Measurements from ENCODE around the gene SFXN5.
"Not testable (repeated sequence)": the region's sequence is repeated elsewhere in the genome, so short reads cannot be mapped to it uniquely, and the experiment has no call there.

The SFXN5 gene

GRCh38 chr2:73069041-73069854, 2.3 kb downstream of the SFXN5 start:
- Histone ChIP-seq H3K27me3 (ENCODE audit: insufficient read depth, low read length) (no peaks in the 10 kb centered on the region), H3K4me2 (ENCODE audit: low read length) (peak overlapping the region; percentile 97), H3K27ac (ENCODE audit: low read depth, low read length, poor library complexity, severe bottlenecking) (no peak overlapping the region), H3K36me3 (ENCODE audit: insufficient read depth, low read length) (no peaks in the 10 kb centered on the region), H2AFZ (ENCODE audit: low read length) (no peak overlapping the region), H3K9me3 (ENCODE audit: low read length) (no peaks in the 10 kb centered on the region), H4K20me1 (ENCODE audit: insufficient read depth, low read length) (no peaks in the 10 kb centered on the region), H3K4me1 (ENCODE audit: insufficient read depth, low read length, severe bottlenecking) (peaks cover 21% of the 10 kb centered on the region), H3K9me2 (ENCODE audit: low read depth, low read length) (no peaks in the 10 kb centered on the region), H3K4me3 (ENCODE audit: low read depth, low read length, poor library complexity, severe bottlenecking) (peak overlapping the region; percentile 93), H3F3A (ENCODE audit: insufficient read depth, low read length) (no peaks in the 10 kb centered on the region), H3K9ac (ENCODE audit: low read length) (peak overlapping the region; percentile 81; the same call in 1 of the 2 replicates), H3K79me2 (ENCODE audit: insufficient read depth, low read length) (no peaks in the 10 kb centered on the region)
- no peak for TF ChIP-seq EZH2 (IDR thresholded peaks at IDR 0.05; ENCODE audit: borderline replicate concordance, low read length)
- TF ChIP-seq, protein P1, sequence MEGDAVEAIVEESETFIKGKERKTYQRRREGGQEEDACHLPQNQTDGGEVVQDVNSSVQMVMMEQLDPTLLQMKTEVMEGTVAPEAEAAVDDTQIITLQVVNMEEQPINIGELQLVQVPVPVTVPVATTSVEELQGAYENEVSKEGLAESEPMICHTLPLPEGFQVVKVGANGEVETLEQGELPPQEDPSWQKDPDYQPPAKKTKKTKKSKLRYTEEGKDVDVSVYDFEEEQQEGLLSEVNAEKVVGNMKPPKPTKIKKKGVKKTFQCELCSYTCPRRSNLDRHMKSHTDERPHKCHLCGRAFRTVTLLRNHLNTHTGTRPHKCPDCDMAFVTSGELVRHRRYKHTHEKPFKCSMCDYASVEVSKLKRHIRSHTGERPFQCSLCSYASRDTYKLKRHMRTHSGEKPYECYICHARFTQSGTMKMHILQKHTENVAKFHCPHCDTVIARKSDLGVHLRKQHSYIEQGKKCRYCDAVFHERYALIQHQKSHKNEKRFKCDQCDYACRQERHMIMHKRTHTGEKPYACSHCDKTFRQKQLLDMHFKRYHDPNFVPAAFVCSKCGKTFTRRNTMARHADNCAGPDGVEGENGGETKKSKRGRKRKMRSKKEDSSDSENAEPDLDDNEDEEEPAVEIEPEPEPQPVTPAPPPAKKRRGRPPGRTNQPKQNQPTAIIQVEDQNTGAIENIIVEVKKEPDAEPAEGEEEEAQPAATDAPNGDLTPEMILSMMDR (IDR thresholded peaks at IDR 0.05; ENCODE audit: low read length) = no peak

DNA sequence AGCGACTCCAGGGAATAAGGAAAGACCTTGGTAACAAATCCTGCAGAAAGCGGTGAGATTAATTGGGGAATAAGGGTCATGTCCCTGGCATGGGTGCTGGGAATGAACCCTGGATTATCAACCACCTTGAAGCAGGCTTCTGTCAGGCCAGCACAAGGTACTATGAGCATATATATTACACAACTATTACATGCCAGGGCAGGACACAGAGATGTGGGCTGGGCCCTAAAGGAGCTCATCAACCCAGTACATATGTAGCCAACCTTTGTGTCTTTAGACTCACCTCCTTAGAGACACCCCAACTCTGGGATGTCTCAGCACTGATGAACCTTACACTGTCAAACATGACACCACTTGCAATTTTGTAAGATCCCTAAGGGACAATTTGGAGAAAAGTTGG, 3.4 kb downstream of the SFXN5 start:
- Histone ChIP-seq H3K4me1 (ENCODE audit: insufficient read depth, low read length, severe bottlenecking) (peaks cover 21% of the 10 kb centered on the region), H3K9ac (ENCODE audit: low read length) (no peak overlapping the region), H3K4me2 (ENCODE audit: low read length) (no peak overlapping the region), H3K36me3 (ENCODE audit: insufficient read depth, low read length) (no peaks in the 10 kb centered on the region), H2AFZ (ENCODE audit: low read length) (no peak overlapping the region), H3K9me3 (ENCODE audit: low read length) (no peaks in the 10 kb centered on the region), H3K27me3 (ENCODE audit: insufficient read depth, low read length) (no peaks in the 10 kb centered on the region), H3F3A (ENCODE audit: insufficient read depth, low read length) (no peaks in the 10 kb centered on the region), H3K79me2 (ENCODE audit: insufficient read depth, low read length) (no peaks in the 10 kb centered on the region), H4K20me1 (ENCODE audit: insufficient read depth, low read length) (no peaks in the 10 kb centered on the region), H3K9me2 (ENCODE audit: low read depth, low read length) (no peaks in the 10 kb centered on the region), H3K4me3 (ENCODE audit: low read depth, low read length, poor library complexity, severe bottlenecking) (no peak overlapping the region), H3K27ac (ENCODE audit: low read depth, low read length, poor library complexity, severe bottlenecking) (no peak overlapping the region)
- TF ChIP-seq, protein P1 (IDR thresholded peaks at IDR 0.05; ENCODE audit: low read length) = no peak
- no peak for TF ChIP-seq EZH2 (IDR thresholded peaks at IDR 0.05; ENCODE audit: borderline replicate concordance, low read length)

- Histone ChIP-seq H3K4me2 (ENCODE audit: low read length) (no peak overlapping the region), H3F3A (ENCODE audit: insufficient read depth, low read length) (no peaks in the 10 kb centered on the region), H3K4me3 (ENCODE audit: low read depth, low read length, poor library complexity, severe bottlenecking) (no peak overlapping the region), H4K20me1 (ENCODE audit: insufficient read depth, low read length) (no peaks in the 10 kb centered on the region), H3K4me1 (ENCODE audit: insufficient read depth, low read length, severe bottlenecking) (peaks cover 18% of the 10 kb centered on the region), H3K27me3 (ENCODE audit: insufficient read depth, low read length) (no peaks in the 10 kb centered on the region), H2AFZ (ENCODE audit: low read length) (no peak overlapping the region), H3K36me3 (ENCODE audit: insufficient read depth, low read length) (no peaks in the 10 kb centered on the region), H3K9me3 (ENCODE audit: low read length) (no peaks in the 10 kb centered on the region), H3K79me2 (ENCODE audit: insufficient read depth, low read length) (no peaks in the 10 kb centered on the region), H3K9ac (ENCODE audit: low read length) (no peak overlapping the region), H3K9me2 (ENCODE audit: low read depth, low read length) (no peaks in the 10 kb centered on the region), H3K27ac (ENCODE audit: low read depth, low read length, poor library complexity, severe bottlenecking) (no peak overlapping the region)
- TF ChIP-seq, protein P1 (IDR thresholded peaks at IDR 0.05; ENCODE audit: low read length) = no peak
- TF ChIP-seq EZH2 (IDR thresholded peaks at IDR 0.05; ENCODE audit: borderline replicate concordance, low read length) = no peak
Measured at GRCh38 chr2:73067043-73067442, 4.5 kb downstream of the SFXN5 start.

DNA sequence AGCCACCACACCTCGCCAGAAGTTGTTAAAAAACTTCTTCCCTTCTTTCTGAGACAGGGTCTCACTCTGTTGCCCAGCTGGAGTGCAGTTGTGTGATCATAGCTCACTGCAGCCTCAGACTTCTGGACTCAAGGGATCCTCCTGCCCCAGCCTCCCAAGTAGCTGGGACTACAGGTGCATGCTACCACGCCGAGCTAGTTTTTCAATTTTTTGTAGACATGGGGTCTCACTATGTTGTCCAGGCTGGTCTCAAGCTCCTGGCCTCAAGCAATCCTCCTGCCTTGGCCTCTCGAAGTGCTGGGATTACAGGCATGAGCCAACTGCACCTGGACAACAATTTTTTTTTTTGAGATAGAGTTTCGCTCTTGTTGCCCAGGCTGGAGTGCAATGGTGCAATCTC, 6.4 kb downstream of the SFXN5 start:
- not testable (repeated sequence) for H3K79me2 ChIP-seq (ENCODE audit: insufficient read depth, low read length); H3K9me2 ChIP-seq (ENCODE audit: low read depth, low read length); H3K9ac ChIP-seq (ENCODE audit: low read length); H3K9me3 ChIP-seq (ENCODE audit: low read length); H4K20me1 ChIP-seq (ENCODE audit: insufficient read depth, low read length); H2AFZ ChIP-seq (ENCODE audit: low read length); H3K4me2 ChIP-seq (ENCODE audit: low read length); H3K36me3 ChIP-seq (ENCODE audit: insufficient read depth, low read length); H3K27me3 ChIP-seq (ENCODE audit: insufficient read depth, low read length); H3K27ac ChIP-seq (ENCODE audit: low read depth, low read length, poor library complexity, severe bottlenecking); H3K4me3 ChIP-seq (ENCODE audit: low read depth, low read length, poor library complexity, severe bottlenecking); H3F3A ChIP-seq (ENCODE audit: insufficient read depth, low read length)
- peaks cover 10% of the 10 kb centered on the region for H3K4me1 ChIP-seq (ENCODE audit: insufficient read depth, low read length, severe bottlenecking)
